Measurements from ENCODE around the gene ABCB7. TPM values are rescaled to one million over a fixed set of nuclear protein-coding genes. Genes with fewer than 3 reads are reported as not detected.
"Not testable (repeated sequence)": the region's sequence is repeated elsewhere in the genome, so short reads cannot be mapped to it uniquely, and the experiment has no call there.

Gene ABCB7
- total RNA-seq, 1 experiment from 2014 or later = 27.8 TPM

- DNase-seq = no peak
- Histone ChIP-seq H3K9me3 (no peaks in the 10 kb centered on the region), H3K4me3 (ENCODE audit: low read depth, low read length) (no peak overlapping the region), H3K27me3 (replicated peaks; ENCODE audit: control insufficient read depth, insufficient read depth, low read length) (no peaks in the 10 kb centered on the region), H3K36me3 (ENCODE audit: control insufficient read depth, insufficient read depth, low read length) (no peaks in the 10 kb centered on the region), H3K4me1 (no peaks in the 10 kb centered on the region)
- CTCF ChIA-PET = no interaction called here
- peaks cover 10% of the 10 kb centered on the region for H3K9me3 Mint-ChIP-seq (ENCODE audit: unreplicated experiment)
- H3K4me1 Mint-ChIP-seq (ENCODE audit: low read depth, unreplicated experiment) = peaks cover 13% of the 10 kb centered on the region
- intact Hi-C loops (cut with micrococcal nuclease; ENCODE audit: unreplicated experiment) = loop anchor here (10.0 kb wide), 1 partner anchor 125 kb away; the partner anchor contains the start of gene UPRT
- H3K36me3 Mint-ChIP-seq (ENCODE audit: insufficient read depth, unreplicated experiment) = peaks cover 7% of the 10 kb centered on the region
- no peak for TF ChIP-seq CTCF (IDR thresholded peaks at IDR 0.05; ENCODE audit: insufficient read depth in 1 of 2, low read depth in 1 of 2, low read length in 1 of 2, severe bottlenecking in 1 of 2, unreplicated experiment in 1 of 2)
- no peak overlapping the region for H3K4me3 Mint-ChIP-seq (ENCODE audit: unreplicated experiment)
- H3K27me3 Mint-ChIP-seq (ENCODE audit: insufficient read depth, unreplicated experiment) = no peaks in the 10 kb centered on the region
- BruUV-seq (replicated peaks) = no TSS peak
- POLR2A ChIA-PET = no interaction called here
- no peak overlapping the region for H3K27ac Mint-ChIP-seq (ENCODE audit: unreplicated experiment)
Measured at GRCh38 chrX:75149654-75150053, 6.4 kb downstream of the ABCB7 start.

DNA sequence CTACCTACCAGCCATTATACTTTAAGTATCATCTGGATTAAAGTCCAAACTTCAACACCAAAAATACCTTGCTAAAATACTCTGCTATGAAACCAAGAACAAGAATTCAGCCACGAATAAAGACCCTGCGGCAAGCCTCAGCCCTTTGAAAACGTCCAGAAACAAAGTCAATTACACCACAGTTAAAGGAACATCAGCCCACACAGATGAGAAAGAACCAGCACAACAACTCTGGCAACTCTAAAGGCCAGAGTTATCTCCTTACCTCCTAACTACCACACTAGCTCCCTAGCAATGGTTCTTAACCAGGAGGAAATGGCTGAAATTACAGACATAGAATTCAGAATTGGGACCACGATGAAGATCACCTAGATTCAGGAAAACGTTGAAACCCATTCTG, 23.4 kb downstream of the ABCB7 start:
- BruUV-seq (replicated peaks) = no TSS peak
- Histone ChIP-seq H3K36me3 (ENCODE audit: control insufficient read depth, insufficient read depth, low read length) (no peaks in the 10 kb centered on the region), H3K4me1 (no peaks in the 10 kb centered on the region), H3K27me3 (replicated peaks; ENCODE audit: control insufficient read depth, insufficient read depth, low read length) (no peaks in the 10 kb centered on the region), H3K9me3 (no peaks in the 10 kb centered on the region), H3K4me3 (ENCODE audit: low read depth, low read length) (no peak overlapping the region)
- H3K27me3 Mint-ChIP-seq (ENCODE audit: insufficient read depth, unreplicated experiment) = no peaks in the 10 kb centered on the region
- no peaks in the 10 kb centered on the region for H3K9me3 Mint-ChIP-seq (ENCODE audit: unreplicated experiment)
- no peaks in the 10 kb centered on the region for H3K36me3 Mint-ChIP-seq (ENCODE audit: insufficient read depth, unreplicated experiment)
- POLR2A ChIA-PET = no interaction called here
- no peak for DNase-seq
- no peak for TF ChIP-seq CTCF (IDR thresholded peaks at IDR 0.05; ENCODE audit: insufficient read depth in 1 of 2, low read depth in 1 of 2, low read length in 1 of 2, severe bottlenecking in 1 of 2, unreplicated experiment in 1 of 2)
- intact Hi-C loops (cut with micrococcal nuclease; ENCODE audit: unreplicated experiment) = no loop called here
- H3K4me1 Mint-ChIP-seq (ENCODE audit: low read depth, unreplicated experiment) = no peaks in the 10 kb centered on the region
- no peak overlapping the region for H3K27ac Mint-ChIP-seq (ENCODE audit: unreplicated experiment)
- CTCF ChIA-PET = no interaction called here
- no peak overlapping the region for H3K4me3 Mint-ChIP-seq (ENCODE audit: unreplicated experiment)

GRCh38 chrX:75131973-75132627, 24.0 kb downstream of the ABCB7 start:
- H3K9me3 Mint-ChIP-seq (ENCODE audit: unreplicated experiment) = no peaks in the 10 kb centered on the region
- CTCF ChIA-PET = no interaction called here

GRCh38 chrX:75129069-75129468, 27.0 kb downstream of the ABCB7 start:
- CTCF ChIA-PET; H3K9me3 Mint-ChIP-seq (ENCODE audit: unreplicated experiment); H3K27me3 Mint-ChIP-seq (ENCODE audit: insufficient read depth, unreplicated experiment); H3K9me3 ChIP-seq; H3K4me3 Mint-ChIP-seq (ENCODE audit: unreplicated experiment); H3K36me3 Mint-ChIP-seq (ENCODE audit: insufficient read depth, unreplicated experiment); H3K4me1 ChIP-seq; intact Hi-C loops (cut with micrococcal nuclease; ENCODE audit: unreplicated experiment); BruUV-seq (replicated peaks); H3K36me3 ChIP-seq (ENCODE audit: control insufficient read depth, insufficient read depth, low read length); H3K27ac Mint-ChIP-seq (ENCODE audit: unreplicated experiment); H3K4me1 Mint-ChIP-seq (ENCODE audit: low read depth, unreplicated experiment); H3K4me3 ChIP-seq (ENCODE audit: low read depth, low read length); H3K27me3 ChIP-seq (replicated peaks; ENCODE audit: control insufficient read depth, insufficient read depth, low read length); POLR2A ChIA-PET; DNase-seq: not testable (repeated sequence)

More at GRCh38 chrX:75131973-75132627, 24.0 kb downstream of the ABCB7 start:
- Mint-ChIP-seq H3K27ac (ENCODE audit: unreplicated experiment) (no peak overlapping the region), H3K4me1 (ENCODE audit: low read depth, unreplicated experiment) (no peaks in the 10 kb centered on the region), H3K4me3 (ENCODE audit: unreplicated experiment) (no peak overlapping the region), H3K36me3 (ENCODE audit: insufficient read depth, unreplicated experiment) (no peaks in the 10 kb centered on the region), H3K27me3 (ENCODE audit: insufficient read depth, unreplicated experiment) (no peaks in the 10 kb centered on the region)
- DNase-seq = no peak
- TF ChIP-seq CTCF (IDR thresholded peaks at IDR 0.05; ENCODE audit: insufficient read depth in 1 of 2, low read depth in 1 of 2, low read length in 1 of 2, severe bottlenecking in 1 of 2, unreplicated experiment in 1 of 2) = no peak
- no peaks in the 10 kb centered on the region for H3K36me3 ChIP-seq (ENCODE audit: control insufficient read depth, insufficient read depth, low read length)
- no peaks in the 10 kb centered on the region for H3K9me3 ChIP-seq
- POLR2A ChIA-PET = no interaction called here
- no TSS peak for BruUV-seq (replicated peaks)
- no peaks in the 10 kb centered on the region for H3K27me3 ChIP-seq (replicated peaks; ENCODE audit: control insufficient read depth, insufficient read depth, low read length)
- H3K4me3 ChIP-seq (ENCODE audit: low read depth, low read length) = no peak overlapping the region
- intact Hi-C loops (cut with micrococcal nuclease; ENCODE audit: unreplicated experiment) = no loop called here
- no peaks in the 10 kb centered on the region for H3K4me1 ChIP-seq

Data from Caco-2 (cell line).